ENCODE results near the gene IGFL1.

Gene IGFL1

DNA sequence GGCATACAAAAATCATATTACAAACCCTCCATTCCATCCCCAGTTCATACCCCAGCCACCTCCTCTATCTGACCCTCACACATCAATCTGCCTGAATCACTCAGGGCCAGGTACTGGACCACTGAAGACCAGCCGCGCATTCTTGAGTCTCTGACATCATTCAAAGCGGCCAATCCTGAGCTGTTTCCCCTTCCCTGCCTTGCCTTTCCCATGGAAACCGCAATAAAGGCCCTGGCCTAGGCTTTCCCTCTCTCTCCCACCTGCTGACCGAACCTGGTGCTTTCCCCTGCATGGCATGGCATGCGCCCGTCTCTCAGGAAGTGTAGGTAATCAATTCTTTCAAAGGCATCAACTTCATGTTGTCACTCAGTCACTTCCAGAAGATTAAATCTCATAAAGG is 49.6 kb downstream of the IGFL1 start:
- TF ChIP-seq, protein P1, sequence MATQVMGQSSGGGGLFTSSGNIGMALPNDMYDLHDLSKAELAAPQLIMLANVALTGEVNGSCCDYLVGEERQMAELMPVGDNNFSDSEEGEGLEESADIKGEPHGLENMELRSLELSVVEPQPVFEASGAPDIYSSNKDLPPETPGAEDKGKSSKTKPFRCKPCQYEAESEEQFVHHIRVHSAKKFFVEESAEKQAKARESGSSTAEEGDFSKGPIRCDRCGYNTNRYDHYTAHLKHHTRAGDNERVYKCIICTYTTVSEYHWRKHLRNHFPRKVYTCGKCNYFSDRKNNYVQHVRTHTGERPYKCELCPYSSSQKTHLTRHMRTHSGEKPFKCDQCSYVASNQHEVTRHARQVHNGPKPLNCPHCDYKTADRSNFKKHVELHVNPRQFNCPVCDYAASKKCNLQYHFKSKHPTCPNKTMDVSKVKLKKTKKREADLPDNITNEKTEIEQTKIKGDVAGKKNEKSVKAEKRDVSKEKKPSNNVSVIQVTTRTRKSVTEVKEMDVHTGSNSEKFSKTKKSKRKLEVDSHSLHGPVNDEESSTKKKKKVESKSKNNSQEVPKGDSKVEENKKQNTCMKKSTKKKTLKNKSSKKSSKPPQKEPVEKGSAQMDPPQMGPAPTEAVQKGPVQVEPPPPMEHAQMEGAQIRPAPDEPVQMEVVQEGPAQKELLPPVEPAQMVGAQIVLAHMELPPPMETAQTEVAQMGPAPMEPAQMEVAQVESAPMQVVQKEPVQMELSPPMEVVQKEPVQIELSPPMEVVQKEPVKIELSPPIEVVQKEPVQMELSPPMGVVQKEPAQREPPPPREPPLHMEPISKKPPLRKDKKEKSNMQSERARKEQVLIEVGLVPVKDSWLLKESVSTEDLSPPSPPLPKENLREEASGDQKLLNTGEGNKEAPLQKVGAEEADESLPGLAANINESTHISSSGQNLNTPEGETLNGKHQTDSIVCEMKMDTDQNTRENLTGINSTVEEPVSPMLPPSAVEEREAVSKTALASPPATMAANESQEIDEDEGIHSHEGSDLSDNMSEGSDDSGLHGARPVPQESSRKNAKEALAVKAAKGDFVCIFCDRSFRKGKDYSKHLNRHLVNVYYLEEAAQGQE (IDR thresholded peaks at IDR 0.05; ENCODE audit: insufficient read depth in 1 of 2, low read depth in 2 of 2, low read length in 2 of 2): no peak
- TF ChIP-seq TAF1 (IDR thresholded peaks at IDR 0.05; ENCODE audit: borderline replicate concordance, insufficient read depth, low read length) (no peak), FOXP2 (optimal IDR thresholded peaks at IDR 0.05; ENCODE audit: borderline replicate concordance, extremely low read depth, extremely low read length, insufficient read depth) (no peak), POLR2AphosphoS5 (IDR thresholded peaks at IDR 0.05; ENCODE audit: low read depth, low read length) (no peak), SIN3A (IDR thresholded peaks at IDR 0.05; ENCODE audit: borderline replicate concordance, insufficient read depth, low read length) (no peak)

Measured in PFSK-1 (cell line).